GM18519 (cell line): ENCODE data around the gene ASCL3.
"Not testable (repeated sequence)": the region's sequence is repeated elsewhere in the genome, so short reads cannot be mapped to it uniquely, and the experiment has no call there.

Source experiments
- ATAC-seq: cut with Tn5 transposase; IDR thresholded peaks from one replicate; pipeline ENCODE4 v1.9.1; 2021; ENCODE audit warnings: mild to moderate bottlenecking, moderate library complexity; ENCODE audit not compliant: unreplicated experiment, low FRiP score

ASCL3 gene, protein sequence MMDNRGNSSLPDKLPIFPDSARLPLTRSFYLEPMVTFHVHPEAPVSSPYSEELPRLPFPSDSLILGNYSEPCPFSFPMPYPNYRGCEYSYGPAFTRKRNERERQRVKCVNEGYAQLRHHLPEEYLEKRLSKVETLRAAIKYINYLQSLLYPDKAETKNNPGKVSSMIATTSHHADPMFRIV

DNA sequence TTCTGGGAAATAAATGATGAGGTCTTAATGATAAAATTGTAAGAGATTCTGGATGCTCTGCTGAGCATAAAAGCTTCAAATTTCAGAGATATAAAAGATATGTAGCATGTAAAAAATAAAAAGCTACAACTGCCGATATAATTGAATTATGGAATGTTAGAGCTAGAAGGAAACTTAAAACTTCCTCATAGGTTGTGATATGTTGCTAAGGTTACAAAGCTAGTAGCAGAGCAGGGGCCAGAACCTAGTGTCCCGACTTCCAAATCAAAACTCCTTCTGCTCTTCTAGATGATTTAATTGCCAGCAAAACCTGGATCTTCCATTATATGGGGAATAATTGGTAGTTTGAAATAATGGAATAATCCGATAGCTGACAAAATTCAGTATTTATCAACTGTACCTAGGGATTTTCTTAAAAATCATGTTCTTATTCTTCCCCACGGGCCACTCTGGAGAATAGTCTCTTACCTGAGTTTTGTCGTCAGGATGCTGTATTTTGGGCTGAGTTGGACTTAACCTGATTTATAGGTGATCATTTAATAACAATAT is at the start of gene ASCL3:
Gene ASCL3, minus strand, starts transcription at position 499 of the 549 bp plus-strand sequence. CDS start 4,855 bp downstream, outside the sequence.
- ATAC-seq: no peak

DNA sequence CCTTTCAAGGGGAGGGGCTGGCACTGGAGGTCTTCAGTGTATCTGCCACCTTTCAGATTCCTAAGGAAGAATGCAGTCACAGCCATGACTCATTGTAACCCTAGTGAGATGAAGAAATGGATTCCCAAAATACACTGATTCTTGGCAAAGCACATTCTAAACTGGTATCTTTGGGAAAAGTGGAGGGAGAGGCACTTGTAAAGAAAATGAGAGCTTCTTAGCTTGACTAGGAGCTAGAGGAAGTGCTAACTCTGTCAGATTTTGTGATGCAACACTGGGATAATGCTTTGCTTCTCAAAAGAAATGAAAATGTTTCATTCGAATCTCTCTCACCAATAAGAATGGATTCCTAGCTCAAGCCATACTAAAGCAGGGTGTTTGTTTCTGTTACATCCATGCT is 46.6 kb upstream of the ASCL3 start:
- ATAC-seq: no peak

DNA sequence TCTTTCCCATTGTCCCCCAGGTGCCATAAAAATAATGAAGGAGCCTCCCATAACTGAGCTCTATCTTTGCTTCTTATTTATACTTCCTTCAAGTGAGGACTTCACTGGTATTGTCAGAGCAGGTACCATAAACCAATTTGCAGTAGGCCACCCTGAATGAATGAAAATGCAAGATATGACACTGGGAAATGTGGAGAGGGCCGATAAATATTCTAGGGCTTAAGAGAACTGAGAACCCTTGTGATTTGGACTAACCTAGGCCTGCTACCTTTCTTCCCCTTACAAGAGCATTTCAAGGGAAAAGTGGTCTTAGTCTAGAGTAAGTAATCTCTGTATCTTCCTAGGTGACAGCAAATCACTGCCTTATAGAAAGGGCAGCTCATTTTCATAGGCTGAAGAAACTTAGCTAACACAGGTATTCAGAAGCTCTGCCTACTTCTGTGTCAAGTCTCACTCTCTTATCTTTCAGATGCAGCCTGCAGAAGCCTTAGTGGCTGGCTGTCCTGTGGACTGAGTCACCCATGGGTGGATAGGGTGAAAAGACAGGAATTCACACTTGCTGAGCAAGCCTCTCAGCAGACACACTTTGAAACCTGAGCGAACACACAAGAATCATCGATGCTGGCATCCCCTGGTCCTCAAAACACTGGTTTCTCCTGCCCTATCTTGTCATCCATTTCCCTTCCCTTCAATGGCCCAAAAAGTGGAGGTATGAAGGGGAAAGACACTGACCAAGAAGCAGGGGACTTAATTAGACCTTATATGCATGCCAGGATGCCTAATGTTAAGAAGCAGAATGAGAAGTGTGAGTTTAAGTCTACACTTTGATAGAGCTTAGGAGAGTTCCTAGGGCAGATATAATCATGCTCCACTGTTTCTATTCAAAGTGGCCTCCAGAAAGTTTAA is 45.8 kb upstream of the ASCL3 start:
- no peak for ATAC-seq

DNA sequence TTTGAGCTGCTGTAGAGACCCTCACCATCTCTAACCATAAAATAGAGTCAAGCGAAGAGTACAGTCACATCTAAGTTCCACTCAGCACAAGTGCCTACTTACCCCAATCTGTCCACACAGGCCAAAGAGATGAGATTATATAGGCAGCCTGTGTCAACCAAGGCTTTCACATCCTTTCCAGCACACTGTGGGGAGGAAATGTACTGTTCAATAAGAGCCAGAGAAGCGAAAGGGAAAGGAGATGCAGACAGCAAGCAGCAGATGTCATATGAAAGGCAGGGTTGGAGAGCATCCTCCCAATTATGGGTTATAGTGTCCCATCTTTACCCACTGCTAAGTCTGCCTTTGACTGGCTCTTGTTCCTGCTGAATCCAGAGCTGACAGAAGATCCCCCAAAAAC is 44.6 kb upstream of the ASCL3 start:
- ATAC-seq: no peak

DNA sequence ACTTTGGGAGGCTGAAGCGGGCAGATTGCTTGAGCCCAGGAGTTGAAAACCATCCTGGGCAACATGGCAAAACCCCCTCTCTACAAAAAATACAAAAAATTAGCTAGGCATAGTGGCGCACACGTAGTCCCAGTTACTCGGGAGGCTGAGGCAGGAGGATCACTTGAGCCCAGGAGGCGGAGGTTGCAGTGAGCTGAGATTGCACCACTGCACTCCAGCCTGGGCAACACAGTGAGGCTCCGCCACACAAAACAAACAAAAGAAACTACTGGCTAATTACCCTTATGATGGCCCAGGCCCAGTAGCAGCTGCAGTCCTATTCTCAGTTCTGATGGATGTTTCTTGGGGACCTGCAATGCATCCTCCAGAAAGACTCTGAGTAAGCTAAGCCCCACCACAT is 44.0 kb upstream of the ASCL3 start:
- not testable (repeated sequence) for ATAC-seq

DNA sequence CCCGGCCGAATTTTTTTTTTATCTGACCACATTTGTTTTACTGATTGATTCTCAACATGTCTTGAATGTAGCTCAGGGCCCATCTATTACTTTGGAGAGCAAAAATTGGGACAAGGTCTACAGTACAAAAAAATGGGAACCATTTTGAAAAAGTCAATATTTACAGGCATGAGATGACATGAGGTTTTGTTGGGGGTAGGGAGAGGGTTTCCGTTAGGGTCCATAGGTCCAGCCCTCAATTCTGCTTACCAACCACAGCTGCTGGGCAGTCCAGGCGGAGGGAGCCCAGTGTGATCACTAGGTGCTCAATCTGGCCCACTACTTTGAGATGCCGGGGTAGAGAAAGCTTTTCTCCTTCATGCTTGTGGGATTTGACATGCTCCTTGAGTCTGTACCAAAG is 42.6 kb upstream of the ASCL3 start:
- no peak for ATAC-seq

DNA sequence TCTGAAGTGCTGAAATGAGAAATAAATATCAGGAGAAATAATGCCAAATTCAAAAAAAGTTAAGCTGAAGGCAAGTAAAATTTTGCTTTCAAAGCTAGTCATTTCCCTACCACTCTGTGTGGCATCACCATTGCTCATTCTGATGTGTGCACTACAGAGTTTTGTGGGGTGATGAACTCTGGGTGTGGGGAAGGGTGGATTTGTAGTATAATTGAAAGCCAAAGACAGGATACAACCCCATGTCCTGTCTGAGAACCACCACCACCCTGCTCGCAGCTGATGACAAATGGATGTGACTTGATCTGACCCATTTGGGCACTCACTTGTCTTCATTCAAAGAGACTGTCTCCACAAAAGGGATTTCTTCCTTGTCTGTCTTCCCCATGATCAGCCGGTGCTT is 40.7 kb upstream of the ASCL3 start:
- ATAC-seq: no peak

DNA sequence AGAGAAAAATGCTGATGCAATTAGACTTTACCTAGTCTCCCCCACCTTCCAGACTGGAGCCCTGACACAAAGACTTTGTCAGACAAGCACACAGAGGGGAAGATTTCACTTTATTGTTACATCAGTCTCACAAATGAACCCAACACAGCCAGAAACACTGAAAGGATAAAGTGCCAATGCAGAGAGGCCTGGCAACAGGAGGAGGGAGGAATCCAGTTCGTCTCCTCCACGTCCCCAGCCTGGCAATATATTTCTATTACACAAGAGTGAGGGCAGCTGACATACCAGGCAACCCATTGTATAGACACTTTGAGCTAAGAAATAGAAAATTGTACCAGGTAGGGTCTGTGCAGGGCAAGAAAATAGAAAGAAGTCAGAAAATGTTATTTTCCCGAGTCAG is 37.7 kb upstream of the ASCL3 start:
- no peak for ATAC-seq

DNA sequence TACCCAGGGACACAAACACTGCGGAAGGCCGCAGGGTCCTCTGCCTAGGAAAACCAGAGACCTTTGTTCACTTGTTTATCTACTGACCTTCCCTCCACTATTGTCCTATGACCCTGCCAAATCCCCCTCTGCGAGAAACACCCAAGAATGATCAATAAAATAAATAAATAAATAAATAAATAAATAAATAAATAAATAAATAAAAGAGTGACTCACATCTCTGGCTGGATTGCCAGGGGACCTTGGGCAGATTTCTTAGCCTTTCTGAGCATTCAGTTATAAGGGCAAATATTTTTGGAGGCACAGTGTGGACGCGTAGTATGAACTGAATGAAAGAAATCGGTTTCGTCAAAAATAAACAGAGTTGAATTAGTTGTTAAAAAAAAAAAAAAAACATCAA is 36.5 kb upstream of the ASCL3 start:
- not testable (repeated sequence) for ATAC-seq

DNA sequence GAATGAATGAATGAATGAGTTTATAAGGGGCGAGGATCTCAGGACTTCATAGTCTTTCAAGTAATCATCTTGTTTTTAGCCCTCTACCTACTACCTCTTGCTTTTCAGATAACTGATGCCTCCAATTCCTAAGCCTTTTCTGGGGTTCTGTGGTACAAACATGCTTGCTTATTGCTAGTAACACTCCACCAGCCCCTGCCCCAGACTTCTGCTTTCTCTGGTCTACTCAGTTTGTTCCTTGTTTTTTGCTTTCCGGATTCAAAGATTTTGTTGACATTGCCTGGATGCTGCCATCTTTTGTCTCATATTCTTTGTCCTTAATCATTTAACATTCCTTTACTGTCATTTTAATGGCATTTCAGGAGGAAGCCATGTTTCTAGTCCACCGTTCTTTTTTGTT is 30.3 kb upstream of the ASCL3 start:
- no peak for ATAC-seq

DNA sequence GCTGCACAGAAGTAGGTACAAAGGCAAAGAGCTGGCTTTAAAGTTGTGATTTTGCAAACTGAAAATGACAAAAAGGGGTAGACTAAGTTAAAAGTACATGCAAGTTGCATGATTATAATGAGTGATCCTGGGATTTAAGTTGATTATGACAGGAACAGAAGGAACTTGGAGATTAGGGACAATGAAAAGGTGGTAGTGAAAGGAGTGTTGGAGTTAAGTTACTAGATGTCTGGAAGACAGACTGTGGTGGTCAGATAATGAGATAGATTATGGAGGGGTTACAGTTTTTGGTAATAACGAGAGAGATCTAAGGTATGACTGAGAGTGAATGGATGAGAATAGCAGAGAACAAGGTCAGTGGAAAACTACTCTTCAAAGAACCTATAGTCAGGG is 29.1 kb upstream of the ASCL3 start:
- ATAC-seq: no peak

DNA sequence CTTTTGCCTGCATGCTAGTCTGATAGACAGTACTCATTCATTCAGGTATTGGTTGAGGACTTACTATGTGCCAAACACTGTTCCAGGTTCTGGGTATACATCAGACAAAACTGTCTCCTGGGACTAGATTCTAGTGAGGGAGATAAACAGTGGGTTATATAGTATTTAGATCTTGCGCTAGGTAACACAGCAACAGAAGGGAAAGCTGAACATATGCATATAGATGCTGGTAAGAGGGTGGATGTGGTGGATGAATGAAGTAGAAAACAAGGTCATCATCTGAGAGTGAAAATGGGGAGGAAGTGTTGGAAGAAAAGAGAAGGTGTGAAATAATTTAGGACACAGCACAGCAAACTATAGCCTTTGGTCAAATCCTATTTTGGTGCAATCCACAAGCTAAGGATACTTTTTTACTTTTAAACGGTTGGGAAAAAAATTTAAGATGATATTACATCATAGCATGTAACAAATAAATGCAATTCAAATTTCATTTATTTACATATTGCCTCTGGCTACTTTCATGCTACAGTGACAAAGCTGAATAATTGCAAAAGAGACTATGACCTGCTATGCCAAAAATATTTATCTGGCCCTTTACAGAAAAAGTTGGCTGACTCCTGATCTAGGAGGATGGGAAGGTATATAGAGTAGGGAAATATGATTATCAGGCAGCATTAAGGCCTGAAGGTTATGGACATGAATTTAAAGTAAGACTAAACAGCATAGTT is 28.5 kb upstream of the ASCL3 start:
- no peak for ATAC-seq

DNA sequence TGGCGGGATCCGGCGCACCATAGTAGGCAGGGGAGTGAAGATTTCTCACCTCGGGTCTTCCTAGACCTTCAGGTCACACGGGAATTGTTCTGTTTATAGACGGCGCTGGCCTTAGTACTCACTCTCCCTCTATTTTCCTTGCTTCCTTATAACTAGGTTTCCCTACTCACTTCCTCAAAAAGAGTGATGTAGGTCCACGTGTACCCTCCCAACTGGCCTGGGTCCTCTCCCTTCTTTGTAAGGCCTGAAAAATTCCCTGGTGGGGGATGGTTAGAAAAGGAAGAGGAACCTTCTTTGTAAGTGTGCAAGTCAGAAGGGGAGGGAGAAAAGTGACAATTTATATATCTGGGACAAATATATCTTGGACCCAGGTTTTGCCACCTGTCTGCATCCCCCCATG is 24.4 kb upstream of the ASCL3 start:
- ATAC-seq: no peak

DNA sequence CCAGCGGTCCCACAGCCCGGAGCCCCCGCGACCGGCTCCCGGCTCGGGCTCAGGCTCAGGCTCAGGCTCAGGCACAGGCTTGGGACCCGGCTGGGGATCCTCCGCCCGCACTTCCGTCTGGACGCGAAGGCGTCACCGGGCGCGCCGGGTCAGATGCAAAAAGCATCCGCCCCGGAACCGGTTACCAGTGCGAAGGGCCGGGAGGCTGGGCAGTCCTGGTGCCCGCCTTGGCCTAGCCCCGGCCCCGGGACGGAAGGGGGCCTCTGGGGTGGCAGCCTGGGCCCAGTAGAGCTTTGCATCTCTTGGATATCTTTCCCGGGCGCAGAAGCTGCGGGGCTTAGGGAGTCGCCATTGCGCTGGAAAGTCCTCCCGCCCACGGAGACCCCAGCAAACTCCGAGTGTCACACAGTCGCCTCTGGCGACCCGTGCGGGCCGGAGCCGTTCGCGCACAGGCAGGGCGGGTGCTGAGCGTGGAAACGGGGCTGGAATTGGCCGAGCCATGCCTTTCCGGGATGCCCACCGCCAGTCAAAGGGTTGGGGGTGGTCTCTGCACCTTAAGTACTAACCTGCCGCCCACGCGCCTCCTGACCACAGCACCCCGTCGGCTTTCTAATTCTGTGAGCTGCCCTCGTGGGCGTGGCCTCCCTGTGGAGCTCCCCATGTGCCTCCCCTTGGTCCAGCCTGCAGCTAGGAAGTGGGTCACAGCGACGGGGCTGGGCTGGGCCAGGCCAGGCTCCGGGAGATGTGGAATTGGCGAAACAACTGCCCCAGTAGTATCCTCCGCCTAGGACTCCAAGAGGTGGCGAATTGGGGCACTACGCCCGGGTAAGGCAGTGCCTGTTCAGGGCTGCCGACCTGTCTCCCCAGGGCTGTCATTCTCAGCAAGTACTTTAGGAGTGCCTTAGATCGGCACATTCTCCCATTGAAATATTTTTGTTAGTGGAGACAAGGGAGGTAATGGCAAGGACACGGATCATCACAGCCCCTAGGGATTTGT is 21.8 kb upstream of the ASCL3 start, which contains the start of gene TMEM9B:
Gene TMEM9B, minus strand, starts transcription at position 119 of the 997 bp plus-strand sequence. CDS start 129 bp downstream, outside the sequence.
- ATAC-seq: peak; percentile 42

DNA sequence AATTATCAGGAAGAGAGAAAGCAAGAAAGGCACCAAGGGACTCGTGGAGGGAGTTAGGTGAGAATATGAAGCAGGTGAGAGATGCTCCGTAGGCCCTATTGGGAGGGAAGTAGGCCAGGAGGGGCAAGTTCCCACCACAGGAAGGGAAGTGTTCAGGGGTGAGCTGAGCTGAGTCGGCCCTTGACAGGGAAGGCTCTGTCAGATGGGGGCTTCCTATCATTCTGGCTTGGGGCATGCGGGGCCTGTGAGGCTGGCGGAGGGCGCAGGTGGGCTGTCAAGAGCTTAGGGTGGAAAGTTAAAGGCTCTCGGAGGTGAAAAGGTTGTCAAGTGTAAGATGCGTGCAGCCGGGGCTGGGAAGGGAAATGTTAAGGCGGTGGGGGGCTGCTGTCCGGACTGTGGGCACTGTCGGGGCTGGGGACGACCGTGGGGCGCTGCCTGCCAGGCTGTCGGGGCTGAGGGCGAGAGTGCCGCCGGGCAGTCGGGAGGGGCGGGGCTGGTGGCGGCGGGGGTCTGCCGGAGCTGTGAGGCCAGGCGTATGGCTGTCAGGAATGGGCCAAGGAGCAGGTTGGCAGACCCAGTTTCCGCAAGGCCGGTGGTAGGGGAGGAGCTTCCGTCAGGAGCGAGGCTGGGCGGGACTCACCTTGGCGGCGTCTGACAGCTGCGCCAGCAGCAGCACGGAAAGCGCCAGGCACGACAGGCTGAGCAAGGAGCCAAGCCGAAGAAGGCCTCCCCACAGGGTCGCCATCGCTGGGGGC is 20.9 kb upstream of the ASCL3 start:
- ATAC-seq: peak; percentile 35

DNA sequence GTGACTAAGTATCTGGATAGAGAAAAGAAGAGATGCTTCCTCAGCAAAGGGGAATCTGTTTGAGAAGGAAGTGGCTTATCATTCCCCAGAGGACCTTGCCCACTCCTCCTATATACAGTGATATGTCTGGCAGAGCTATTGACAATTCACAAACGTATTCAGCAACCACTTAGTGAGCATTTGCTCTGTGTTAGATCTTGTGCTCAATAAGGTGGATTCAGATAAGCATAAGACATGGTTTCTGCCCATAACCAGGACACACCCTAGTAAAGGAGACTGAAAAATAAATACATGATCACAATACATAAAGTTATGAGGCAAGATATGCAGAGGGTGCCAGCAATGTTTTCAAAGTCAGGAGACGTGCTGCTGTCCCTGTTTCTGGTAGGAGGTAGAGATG is 20.0 kb upstream of the ASCL3 start:
- no peak for ATAC-seq

DNA sequence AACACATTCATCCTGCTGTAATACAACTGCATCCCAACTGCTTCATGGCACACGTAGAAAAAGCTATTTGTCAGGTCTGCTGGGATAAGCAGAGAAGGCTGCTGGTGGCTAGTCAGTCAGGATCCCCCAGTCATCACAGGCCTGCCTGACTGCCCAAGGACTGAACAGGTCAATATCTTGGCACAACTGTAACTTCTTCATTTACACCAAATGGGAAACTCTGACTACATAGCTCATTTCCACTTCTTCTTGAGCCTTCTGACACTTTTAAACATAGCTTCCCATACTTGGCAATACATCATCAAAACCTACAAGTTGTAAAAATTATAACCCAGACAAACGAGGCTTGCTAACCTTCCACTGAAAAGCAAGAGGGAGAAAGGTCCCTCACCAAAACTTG is 18.6 kb upstream of the ASCL3 start:
- ATAC-seq: no peak

DNA sequence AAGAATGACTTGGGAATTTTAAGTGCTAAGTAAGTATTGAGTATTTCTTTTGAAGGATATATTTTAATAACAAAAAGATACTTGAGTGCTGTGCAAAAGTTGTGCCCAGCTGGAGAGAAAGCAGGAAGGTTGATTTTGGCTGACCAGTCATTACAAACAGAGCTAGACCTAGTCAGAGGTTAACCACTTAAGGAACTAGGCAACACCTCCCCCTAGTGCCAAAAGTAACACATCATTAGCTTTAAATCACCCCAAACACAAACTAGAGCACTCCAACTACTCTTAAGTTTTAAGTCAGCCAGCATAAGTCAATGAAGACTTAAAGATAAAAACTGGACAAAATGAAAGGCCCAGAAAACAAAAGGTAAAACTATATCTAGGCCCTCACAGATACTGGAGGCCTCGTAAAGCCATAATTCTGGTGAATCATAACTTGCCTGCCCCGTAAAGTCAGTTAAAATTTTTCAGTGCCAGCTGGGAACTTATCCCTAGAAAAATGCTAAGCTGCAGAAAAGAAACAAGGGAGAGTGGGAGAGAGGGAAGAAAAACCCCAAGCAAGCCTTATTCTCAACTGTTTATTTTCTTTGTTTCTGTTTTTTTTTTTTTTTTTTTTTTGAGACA is 16.8 kb upstream of the ASCL3 start:
- peak; percentile 39 for ATAC-seq

DNA sequence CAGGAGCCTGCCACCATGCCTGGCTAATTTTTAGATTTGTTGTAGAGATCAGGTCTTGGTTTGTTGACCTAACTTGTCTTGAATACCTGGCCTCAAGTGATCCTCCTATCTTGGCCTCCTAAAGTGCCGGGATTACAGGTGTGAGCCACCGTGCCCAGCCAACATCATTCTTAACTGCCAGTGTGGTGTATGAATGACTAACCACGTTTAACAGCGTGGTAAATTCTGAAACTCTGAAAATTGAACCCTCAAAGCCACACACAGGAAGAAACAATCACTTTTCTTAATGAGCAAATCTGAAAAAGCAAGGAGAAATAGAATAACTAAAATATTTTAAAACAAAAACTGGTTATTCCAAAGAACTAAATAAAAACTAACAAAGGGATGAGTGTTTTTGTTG is 14.0 kb upstream of the ASCL3 start:
- ATAC-seq: no peak
